M059J (cell line): ENCODE results near the gene CPNE5. TPM values are rescaled to one million over a fixed set of nuclear protein-coding genes. Genes with fewer than 3 reads are reported as not detected.

Experiments used
- DNase-seq: peaks from one replicate; pipeline ENCODE4 v3.0.0-alpha.2; 2012; ENCODE audit warnings: low read depth
- total RNA-seq: library from RNA; depleted of rRNA; stranded (reverse); fragments of >200 nt; shearing (Covaris generic); gene quantifications from 2 replicates; pipeline ENCODE4 v1.2.3, GENCODE V29; 2014

CPNE5 gene
- total RNA-seq, 1 experiment from 2014 or later, result 0.02 TPM

- no peak for DNase-seq
Measured at GRCh38 chr6:36834576-36835341, 4.5 kb downstream of the CPNE5 start.

- DNase-seq, result no peak
Measured at GRCh38 chr6:36833182-36833789, 6.0 kb downstream of the CPNE5 start.

- DNase-seq, result no peak
Measured at GRCh38 chr6:36832313-36832712, 6.9 kb downstream of the CPNE5 start.

GRCh38 chr6:36830577-36830976, 8.7 kb downstream of the CPNE5 start:
- DNase-seq, result no peak

GRCh38 chr6:36829919-36830544, 9.2 kb downstream of the CPNE5 start:
- DNase-seq, result peak; percentile 62

GRCh38 chr6:36827261-36828079, 11.8 kb downstream of the CPNE5 start:
- DNase-seq, result peak; percentile 97

GRCh38 chr6:36826520-36827227, 12.6 kb downstream of the CPNE5 start:
- no peak for DNase-seq

GRCh38 chr6:36825994-36826393, 13.2 kb downstream of the CPNE5 start:
- DNase-seq, result no peak

GRCh38 chr6:36825452-36825851, 13.8 kb downstream of the CPNE5 start:
- DNase-seq, result no peak

GRCh38 chr6:36824253-36824652, 15.0 kb downstream of the CPNE5 start:
- no peak for DNase-seq

GRCh38 chr6:36823421-36824096, 15.7 kb downstream of the CPNE5 start:
- DNase-seq, result no peak

GRCh38 chr6:36822506-36823269, 16.6 kb downstream of the CPNE5 start:
- DNase-seq, result no peak

- DNase-seq, result no peak
Measured at GRCh38 chr6:36821581-36822335, 17.5 kb downstream of the CPNE5 start.

GRCh38 chr6:36820700-36821580, 18.3 kb downstream of the CPNE5 start:
- peak; percentile 87 for DNase-seq

GRCh38 chr6:36818756-36819155, 20.5 kb downstream of the CPNE5 start:
- DNase-seq, result no peak

- DNase-seq, result no peak
Measured at GRCh38 chr6:36817847-36818246, 21.4 kb downstream of the CPNE5 start.

GRCh38 chr6:36817176-36817817, 21.9 kb downstream of the CPNE5 start:
- DNase-seq, result no peak
